CD14-positive monocyte (primary cell): ENCODE results near the gene BCO1. TPM values are rescaled to one million over a fixed set of nuclear protein-coding genes. Genes with fewer than 3 reads are reported as not detected.

Experiments used
- DNase-seq, 3 donors: peaks; one replicate each; pipeline ENCODE4 v3.0.0-alpha.2; 2011 to 2022
- H2AFZ ChIP-seq: 2 replicates; pipeline ENCODE4 v1.6.0; 2012; ENCODE audit warnings: mild to moderate bottlenecking, low read depth, low read length, inconsistent platforms; ENCODE audit not compliant: insufficient read depth, poor library complexity, severe bottlenecking
- H3K27ac ChIP-seq, 2 donors: 1 replicate in 1 of 2; 2 replicates in 1 of 2; pipeline ENCODE4 v1.5.1; 2012 to 2013; ENCODE audit warnings: low read length in 2 of 2, control low read depth in 1 of 2, inconsistent platforms in 1 of 2, low read depth in 1 of 2, mild to moderate bottlenecking in 1 of 2
- H3K27me3 ChIP-seq, 2 donors: one replicate each; pipeline versions ENCODE4 v1.6.0 to v1.6.1; 2011 to 2013; ENCODE audit warnings: low read length in 2 of 2; ENCODE audit not compliant: control insufficient read depth in 2 of 2, insufficient read depth in 2 of 2
- H3K36me3 ChIP-seq, 2 donors: replicated peaks in 1 of 2; 1 replicate in 1 of 2; 2 replicates in 1 of 2; pipeline versions ENCODE4 v1.5.1 to v1.6.1; 2012 to 2013; ENCODE audit warnings: low read length in 2 of 2, control low read depth in 1 of 2, inconsistent platforms in 1 of 2, mild to moderate bottlenecking in 1 of 2; ENCODE audit not compliant: insufficient read depth in 2 of 2, control insufficient read depth in 1 of 2
- H3K4me1 ChIP-seq, 2 donors: 1 replicate in 1 of 2; 2 replicates in 1 of 2; pipeline versions ENCODE4 v1.5.1 to v1.6.1; 2012 to 2013; ENCODE audit warnings: low read length in 2 of 2, control low read depth in 1 of 2, inconsistent platforms in 1 of 2, mild to moderate bottlenecking in 1 of 2, moderate library complexity in 1 of 2; ENCODE audit not compliant: insufficient read depth in 2 of 2, control insufficient read depth in 1 of 2
- H3K4me2 ChIP-seq: replicated peaks from 2 replicates; pipeline ENCODE3; 2012; ENCODE audit warnings: low read length, moderate library complexity, mild to moderate bottlenecking; ENCODE audit not compliant: poor library complexity, severe bottlenecking; ENCODE audit errors: extremely low read depth
- H3K4me3 ChIP-seq, 3 experiments: fragments of 200-600 bp in 1 of 3; sonication (generic) in 1 of 3; replicated peaks in 1 of 3; 1 replicate in 2 of 3; 2 replicates in 1 of 3; pipeline ENCODE4 v1.5.1; 2011 to 2013; ENCODE audit warnings: low read length in 3 of 3, mild to moderate bottlenecking in 3 of 3, control low read depth in 2 of 3, low read depth in 2 of 3, inconsistent platforms in 1 of 3, moderate library complexity in 1 of 3
- H3K79me2 ChIP-seq: 2 replicates; pipeline ENCODE4 v1.6.0; 2012; ENCODE audit warnings: mild to moderate bottlenecking, control low read depth, inconsistent platforms, low read length, moderate library complexity; ENCODE audit not compliant: insufficient read depth
- H3K9ac ChIP-seq: 2 replicates; pipeline ENCODE4 v1.6.0; 2017; ENCODE audit warnings: low read length, mild to moderate bottlenecking; ENCODE audit not compliant: insufficient read depth, poor library complexity, severe bottlenecking
- H3K9me3 ChIP-seq, 2 donors: replicated peaks in 1 of 2; 1 replicate in 1 of 2; 2 replicates in 1 of 2; pipeline versions ENCODE4 v1.5.1 to v1.6.1; 2012 to 2013; ENCODE audit warnings: low read length in 2 of 2, control low read depth in 1 of 2; ENCODE audit not compliant: control insufficient read depth in 1 of 2, insufficient read depth in 1 of 2
- H4K20me1 ChIP-seq: 2 replicates; pipeline ENCODE4 v1.6.0; 2012; ENCODE audit warnings: mild to moderate bottlenecking, low read length, control low read depth, moderate library complexity; ENCODE audit not compliant: insufficient read depth
- H3K27ac Mint-ChIP-seq, 7 donors: one replicate each; pipeline ENCODE4 v1.8.0; 2020; ENCODE audit warnings: mild to moderate bottlenecking in 7 of 7, mixed read lengths in 7 of 7, moderate library complexity in 6 of 7, inconsistent platforms in 2 of 7
- H3K27me3 Mint-ChIP-seq, 3 donors: one replicate each; pipeline ENCODE4 v1.8.0; 2021 to 2022; ENCODE audit warnings: low read depth in 3 of 3, mild to moderate bottlenecking in 3 of 3, mixed read lengths in 3 of 3, moderate library complexity in 3 of 3, inconsistent platforms in 1 of 3
- H3K36me3 Mint-ChIP-seq, 2 donors: one replicate each; pipeline ENCODE4 v1.8.0; 2020; ENCODE audit warnings: mixed read lengths in 2 of 2, inconsistent platforms in 1 of 2, mild to moderate bottlenecking in 1 of 2
- H3K4me1 Mint-ChIP-seq: one replicate; pipeline ENCODE4 v1.8.0; 2020; ENCODE audit warnings: mild to moderate bottlenecking, mixed read lengths
- H3K4me3 Mint-ChIP-seq, 2 donors: one replicate each; pipeline ENCODE4 v1.8.0; 2020; ENCODE audit warnings: mild to moderate bottlenecking in 2 of 2, mixed read lengths in 2 of 2, moderate library complexity in 1 of 2
- H3K9me3 Mint-ChIP-seq, 7 donors: one replicate each; pipeline ENCODE4 v1.8.0; 2020 to 2022; ENCODE audit warnings: mixed read lengths in 7 of 7, mild to moderate bottlenecking in 6 of 7, moderate library complexity in 6 of 7, inconsistent platforms in 2 of 7
- WGBS: methylation state at CpG from one replicate; pipeline ENCODE4 v1.1.5; 2013; ENCODE audit warnings: missing lambda C conversion rate; ENCODE audit not compliant: insufficient coverage; 5-methylcytosine and 5-hydroxymethylcytosine counted together
- intact Hi-C, 2 donors: fragments of 100-400 bp; cut with micrococcal nuclease; formaldehyde crosslinking; loops; one replicate each; pipeline versions ENCODE4 v1.15.0 to v1.15.1; 2023
- polyA plus RNA-seq, 3 donors: library from polyadenylated mRNA; depleted of rRNA in 1 of 3; unstranded in 2 of 3; stranded (reverse) in 1 of 3; fragments of 300-500 nt in 2 of 3; fragments of >200 nt in 1 of 3; fragmentation: Illumina TruSeq in 2 of 3; gene quantifications; 1 replicate in 2 of 3; 2 replicates in 1 of 3; pipeline ENCODE4 v1.2.3, GENCODE V29; 2012 to 2021
- TF ChIP-seq, protein P1 (sequence below): fragments of 200-600 bp; IDR thresholded peaks from one replicate; pipeline ENCODE4 v1.8.0; 2022; ENCODE audit warnings: antibody characterized with exemption, mild to moderate bottlenecking

The BCO1 gene
- polyA plus RNA-seq, 3 donors = not detected

- no peaks in the 10 kb centered on the region for H3K27me3 ChIP-seq
- 100% methylated on average over 8 of the region's 8 CpGs for WGBS
- no peak overlapping the region for H3K27ac Mint-ChIP-seq
- TF ChIP-seq, protein P1, sequence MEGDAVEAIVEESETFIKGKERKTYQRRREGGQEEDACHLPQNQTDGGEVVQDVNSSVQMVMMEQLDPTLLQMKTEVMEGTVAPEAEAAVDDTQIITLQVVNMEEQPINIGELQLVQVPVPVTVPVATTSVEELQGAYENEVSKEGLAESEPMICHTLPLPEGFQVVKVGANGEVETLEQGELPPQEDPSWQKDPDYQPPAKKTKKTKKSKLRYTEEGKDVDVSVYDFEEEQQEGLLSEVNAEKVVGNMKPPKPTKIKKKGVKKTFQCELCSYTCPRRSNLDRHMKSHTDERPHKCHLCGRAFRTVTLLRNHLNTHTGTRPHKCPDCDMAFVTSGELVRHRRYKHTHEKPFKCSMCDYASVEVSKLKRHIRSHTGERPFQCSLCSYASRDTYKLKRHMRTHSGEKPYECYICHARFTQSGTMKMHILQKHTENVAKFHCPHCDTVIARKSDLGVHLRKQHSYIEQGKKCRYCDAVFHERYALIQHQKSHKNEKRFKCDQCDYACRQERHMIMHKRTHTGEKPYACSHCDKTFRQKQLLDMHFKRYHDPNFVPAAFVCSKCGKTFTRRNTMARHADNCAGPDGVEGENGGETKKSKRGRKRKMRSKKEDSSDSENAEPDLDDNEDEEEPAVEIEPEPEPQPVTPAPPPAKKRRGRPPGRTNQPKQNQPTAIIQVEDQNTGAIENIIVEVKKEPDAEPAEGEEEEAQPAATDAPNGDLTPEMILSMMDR = no peak
- H3K9ac ChIP-seq = no peak overlapping the region
- H3K9me3 Mint-ChIP-seq = peaks cover 0 to 5% (median 4%) of the 10 kb centered on the region in 7 donors
- no peak overlapping the region for H3K27ac ChIP-seq
- no peaks in the 10 kb centered on the region for H3K4me1 ChIP-seq
- H3K4me1 Mint-ChIP-seq = peaks cover 9% of the 10 kb centered on the region
- no peaks in the 10 kb centered on the region for H3K36me3 Mint-ChIP-seq
- intact Hi-C loops = no loop called here
- peaks cover 6 to 16% (median 11%) of the 10 kb centered on the region in 3 donors for H3K27me3 Mint-ChIP-seq
- no peaks in the 10 kb centered on the region for H3K79me2 ChIP-seq
- H4K20me1 ChIP-seq = no peaks in the 10 kb centered on the region
- H3K4me3 Mint-ChIP-seq = no peak overlapping the region
- H2AFZ ChIP-seq = no peak overlapping the region
- no peak overlapping the region for H3K4me2 ChIP-seq
- H3K9me3 ChIP-seq = no peaks in the 10 kb centered on the region
- H3K36me3 ChIP-seq = no peaks in the 10 kb centered on the region
- H3K4me3 ChIP-seq = no peak overlapping the region
- DNase-seq = no peak
Measured at GRCh38 chr16:81237282-81237681, 1.2 kb upstream of the BCO1 start.

DNA sequence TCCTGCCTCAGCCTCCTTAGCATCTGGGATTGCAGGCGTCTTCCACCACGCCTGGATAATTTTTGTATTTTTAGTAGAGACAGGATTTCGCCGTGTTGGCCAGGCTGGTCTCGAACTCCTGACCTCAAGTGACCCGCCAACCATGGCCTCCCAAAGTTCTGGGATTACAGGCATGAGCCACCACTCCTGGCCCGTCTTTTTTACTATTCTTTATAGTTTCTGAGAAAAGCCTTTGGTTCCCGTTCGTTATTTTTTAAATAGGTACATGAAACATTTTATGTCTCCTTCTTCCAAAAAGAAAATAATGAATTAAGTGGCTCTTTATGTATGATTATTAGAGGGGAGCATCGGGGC is 570 bp upstream of the BCO1 start:
- H4K20me1 ChIP-seq = no peaks in the 10 kb centered on the region
- intact Hi-C loops = no loop called here
- H2AFZ ChIP-seq = no peak overlapping the region
- H3K4me2 ChIP-seq = no peak overlapping the region
- H3K79me2 ChIP-seq = no peaks in the 10 kb centered on the region
- H3K27me3 ChIP-seq = no peaks in the 10 kb centered on the region
- no peaks in the 10 kb centered on the region for H3K4me1 ChIP-seq
- no peak overlapping the region for H3K4me3 Mint-ChIP-seq
- H3K4me1 Mint-ChIP-seq = peaks cover 9% of the 10 kb centered on the region
- H3K9ac ChIP-seq = no peak overlapping the region
- DNase-seq = no peak
- H3K27ac Mint-ChIP-seq = no peak overlapping the region
- TF ChIP-seq, protein P1 = no peak
- no peaks in the 10 kb centered on the region for H3K9me3 ChIP-seq
- H3K27me3 Mint-ChIP-seq = peaks cover 6 to 16% (median 11%) of the 10 kb centered on the region in 3 donors
- no CpG with 5 or more reads among the region's 10 CpGs for WGBS
- no peaks in the 10 kb centered on the region for H3K36me3 ChIP-seq
- H3K9me3 Mint-ChIP-seq = peaks cover 0 to 7% (median under 1%) of the 10 kb centered on the region in 7 donors
- H3K27ac ChIP-seq = no peak overlapping the region
- H3K36me3 Mint-ChIP-seq = no peaks in the 10 kb centered on the region
- H3K4me3 ChIP-seq = no peak overlapping the region
